ENCODE results near the gene NCKAP5L.

DNA sequence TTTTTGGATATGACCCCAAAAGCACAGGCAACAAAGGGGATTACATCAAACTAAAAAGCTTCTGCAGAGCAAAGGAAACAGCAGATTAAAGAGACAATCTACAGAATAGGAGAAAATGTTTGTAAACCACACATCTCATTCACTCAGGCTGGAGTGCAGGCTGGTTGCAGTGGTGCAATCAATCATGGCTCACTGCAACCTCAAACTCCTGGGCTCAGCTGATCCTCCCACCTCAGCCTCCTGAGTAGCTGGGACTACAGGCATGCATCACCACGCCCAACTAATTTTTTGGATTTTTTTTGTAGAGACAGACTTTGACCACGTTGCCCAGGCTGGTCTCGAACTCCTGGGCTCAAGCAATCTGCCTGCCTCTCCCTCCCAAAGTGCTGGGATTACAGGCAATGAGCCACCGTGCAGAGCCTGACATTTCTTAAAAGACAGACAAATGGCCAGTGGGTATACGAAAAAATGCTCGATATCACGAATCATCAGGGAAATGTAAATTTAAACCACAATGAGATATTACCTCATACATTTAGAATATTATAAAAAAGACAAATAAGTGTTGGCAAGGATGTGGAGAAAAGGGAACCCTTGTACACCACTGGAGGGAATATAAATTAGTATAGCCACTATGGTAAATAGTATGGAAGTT, 9.8 kb downstream of the NCKAP5L start:
- TF ChIP-seq EP300 (IDR thresholded peaks at IDR 0.05; ENCODE audit: low read length) = no peak
- TF ChIP-seq CTCF (IDR thresholded peaks at IDR 0.05 in 2 of 3, conservative IDR thresholded peaks at IDR 0.05 in 1 of 3; ENCODE audit: insufficient read depth in 2 of 3, low read depth in 1 of 3, low read length in 3 of 3) = no peak
- no peak for TF ChIP-seq HCFC1 (IDR thresholded peaks at IDR 0.05; ENCODE audit: low read depth, low read length)
- no peak for TF ChIP-seq GATA2 (CRISPR knock-in tag; IDR thresholded peaks at IDR 0.05)
- TF ChIP-seq CHD2 (IDR thresholded peaks at IDR 0.05; ENCODE audit: low read depth, low read length) = no peak

Data from K562 (cell line).